Erythroblast (primary cell): ENCODE measurements around the gene CDC16.

Experiments
- GATA1 ChIP-seq: IDR thresholded peaks from 2 replicates; pipeline ENCODE4 v1.6.1; 2011; ENCODE audit warnings: low read depth, mild to moderate bottlenecking, control low read depth, low read length, moderate library complexity
- POLR2A ChIP-seq: IDR thresholded peaks from 2 replicates; pipeline ENCODE4 v1.6.1; 2011; ENCODE audit warnings: mild to moderate bottlenecking, low read length

DNA sequence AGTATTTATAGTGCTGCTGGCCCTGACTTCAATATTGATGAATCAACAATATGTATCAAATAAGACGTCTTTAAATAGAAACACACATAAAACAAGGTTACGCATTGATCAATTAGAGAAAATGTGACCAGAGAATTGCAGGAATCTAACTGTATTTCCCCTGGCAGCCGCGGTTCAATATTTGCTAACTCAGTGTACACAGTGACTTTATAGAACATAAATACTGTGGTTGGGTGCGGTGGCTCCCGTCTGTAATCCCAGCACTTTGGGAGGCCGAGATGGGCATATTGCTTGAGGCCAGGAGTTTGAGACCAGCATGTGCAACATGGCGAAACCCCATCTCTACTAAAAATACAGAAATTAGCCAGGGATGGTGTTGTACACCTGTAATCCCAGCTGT lies 23.9 kb downstream of the CDC16 start:
- TF ChIP-seq POLR2A = no peak
- TF ChIP-seq GATA1 = no peak
